Uterus (tissue), 4 donors: ENCODE data around the gene G2E3. TPM values are rescaled to one million over a fixed set of nuclear protein-coding genes. Genes with fewer than 3 reads are reported as not detected.

Experiments
- DNase-seq, 2 donors: peaks; one replicate each; pipeline ENCODE4 v3.0.0-alpha.2; 2019 to 2020
- H3K27ac ChIP-seq, 2 donors: fragments of 200-600 bp; sonication (generic); 1 replicate in 1 of 2; 2 replicates in 1 of 2; pipeline ENCODE4 v1.5.1; 2016 to 2018
- H3K27me3 ChIP-seq, 2 donors: fragments of 200-600 bp; sonication (generic); one replicate each; pipeline ENCODE4 v1.5.1; 2018 to 2019; ENCODE audit warnings: control low read depth in 1 of 2
- H3K36me3 ChIP-seq, 2 donors: fragments of 200-600 bp; sonication (generic); one replicate each; pipeline ENCODE4 v1.5.1; 2019; ENCODE audit warnings: control low read depth in 1 of 2
- H3K4me1 ChIP-seq, 2 donors: fragments of 200-600 bp; sonication (generic); one replicate each; pipeline ENCODE4 v1.5.1; 2018 to 2019; ENCODE audit warnings: control low read depth in 1 of 2
- H3K4me3 ChIP-seq, 2 donors: fragments of 200-600 bp; sonication (generic); 1 replicate in 1 of 2; 2 replicates in 1 of 2; pipeline ENCODE4 v1.5.1; 2018 to 2019; ENCODE audit warnings: mild to moderate bottlenecking in 1 of 2
- H3K9me3 ChIP-seq, 2 donors: fragments of 200-600 bp; sonication (generic); one replicate each; pipeline ENCODE4 v1.5.1; 2019; ENCODE audit warnings: control low read depth in 1 of 2
- POLR2A ChIP-seq, 2 donors: fragments of 450-650 bp; IDR thresholded peaks; one replicate each; pipeline ENCODE4 v1.6.1; 2016; ENCODE audit warnings: antibody characterized with exemption in 2 of 2, mild to moderate bottlenecking in 1 of 2, moderate library complexity in 1 of 2
- intact Hi-C: fragments of 100-400 bp; cut with DNase I; formaldehyde crosslinking; loops from one replicate; pipeline ENCODE4 v1.15.1; 2023; ENCODE audit warnings: low total_unique reads
- total RNA-seq, 4 donors: library from RNA; depleted of rRNA in 3 of 4; stranded (reverse); fragments of >200 nt in 3 of 4; gene quantifications; one replicate each; pipeline versions ENCODE4 v1.1.0 to v1.2.4, GENCODE V29; 2014 to 2023
- TF ChIP-seq, protein P1 (sequence below), 4 experiments: fragments of 200-600 bp in 2 of 4; fragments of 450-650 bp in 2 of 4; sonication (generic) in 2 of 4; IDR thresholded peaks; one replicate each; pipeline ENCODE4 v1.5.1; 2016 to 2019; ENCODE audit warnings: antibody characterized with exemption in 4 of 4, mild to moderate bottlenecking in 2 of 4, moderate library complexity in 1 of 4
- donor health status: DM: yes; HTN: yes; CAD: no.

The G2E3 gene
- total RNA-seq, 4 donors from 2014 or later: 3.1 to 48.9 (median 17.5) TPM

DNA sequence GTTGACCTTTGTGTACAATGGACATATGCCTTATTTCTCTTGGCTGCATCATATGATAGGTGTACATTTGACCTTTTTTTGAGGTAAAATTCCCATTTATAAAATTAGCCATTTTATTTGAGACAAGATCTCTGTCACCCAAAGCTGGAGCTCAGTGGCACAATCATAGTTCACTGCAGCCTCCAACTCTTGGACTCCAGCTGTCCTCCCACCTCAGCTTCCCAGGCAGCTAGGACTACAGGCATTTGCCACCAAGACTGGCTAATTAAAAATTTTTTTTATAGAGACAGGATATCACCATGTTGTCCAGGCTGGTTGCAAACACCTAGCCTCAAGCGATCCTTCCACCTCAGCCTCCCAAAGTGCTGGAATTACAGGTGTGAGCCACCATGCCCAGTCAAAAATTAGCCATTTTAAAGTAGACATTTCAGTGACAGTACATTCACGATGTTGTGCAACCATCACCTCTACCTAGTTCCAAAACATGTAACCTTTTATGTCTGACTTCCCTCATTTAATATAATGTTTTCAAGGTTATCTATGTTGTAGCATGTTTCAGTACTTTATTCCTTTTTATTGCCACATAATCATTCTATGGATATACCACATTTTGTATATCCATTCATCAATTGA is 5.4 kb downstream of the G2E3 start:
- intact Hi-C loops: no loop called here
- Histone ChIP-seq H3K27ac (no peak overlapping the region), H3K27me3 (no peaks in the 10 kb centered on the region), H3K36me3 (no peaks in the 10 kb centered on the region), H3K4me1 (peaks cover 0 to 3% of the 10 kb centered on the region in 2 donors), H3K9me3 (no peaks in the 10 kb centered on the region), H3K4me3 (no peak overlapping the region)
- DNase-seq: no peak
- TF ChIP-seq POLR2A (IDR thresholded peaks at IDR 0.05): no peak
- TF ChIP-seq, protein P1, sequence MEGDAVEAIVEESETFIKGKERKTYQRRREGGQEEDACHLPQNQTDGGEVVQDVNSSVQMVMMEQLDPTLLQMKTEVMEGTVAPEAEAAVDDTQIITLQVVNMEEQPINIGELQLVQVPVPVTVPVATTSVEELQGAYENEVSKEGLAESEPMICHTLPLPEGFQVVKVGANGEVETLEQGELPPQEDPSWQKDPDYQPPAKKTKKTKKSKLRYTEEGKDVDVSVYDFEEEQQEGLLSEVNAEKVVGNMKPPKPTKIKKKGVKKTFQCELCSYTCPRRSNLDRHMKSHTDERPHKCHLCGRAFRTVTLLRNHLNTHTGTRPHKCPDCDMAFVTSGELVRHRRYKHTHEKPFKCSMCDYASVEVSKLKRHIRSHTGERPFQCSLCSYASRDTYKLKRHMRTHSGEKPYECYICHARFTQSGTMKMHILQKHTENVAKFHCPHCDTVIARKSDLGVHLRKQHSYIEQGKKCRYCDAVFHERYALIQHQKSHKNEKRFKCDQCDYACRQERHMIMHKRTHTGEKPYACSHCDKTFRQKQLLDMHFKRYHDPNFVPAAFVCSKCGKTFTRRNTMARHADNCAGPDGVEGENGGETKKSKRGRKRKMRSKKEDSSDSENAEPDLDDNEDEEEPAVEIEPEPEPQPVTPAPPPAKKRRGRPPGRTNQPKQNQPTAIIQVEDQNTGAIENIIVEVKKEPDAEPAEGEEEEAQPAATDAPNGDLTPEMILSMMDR (IDR thresholded peaks at IDR 0.05): no peak

DNA sequence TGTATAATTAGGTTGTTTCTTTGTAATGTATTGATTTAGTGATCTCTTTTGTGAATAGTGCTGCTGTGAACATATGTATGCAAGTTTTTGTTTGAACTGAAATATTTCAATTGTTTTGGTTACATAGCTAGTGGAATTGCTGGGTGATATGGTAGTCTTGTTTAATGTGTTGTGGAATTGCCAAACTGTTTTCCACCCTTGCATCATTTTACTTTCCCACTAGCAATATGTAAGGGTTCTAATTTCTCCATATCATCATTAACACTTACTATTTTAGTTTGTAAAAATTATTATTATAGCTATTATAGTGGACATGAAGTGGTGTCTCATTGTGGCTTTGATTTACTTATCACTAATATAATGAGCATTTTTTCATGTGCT is 5.9 kb downstream of the G2E3 start:
- Histone ChIP-seq H3K4me3 (no peak overlapping the region), H3K4me1 (peaks cover 0 to 3% of the 10 kb centered on the region in 2 donors)

DNA sequence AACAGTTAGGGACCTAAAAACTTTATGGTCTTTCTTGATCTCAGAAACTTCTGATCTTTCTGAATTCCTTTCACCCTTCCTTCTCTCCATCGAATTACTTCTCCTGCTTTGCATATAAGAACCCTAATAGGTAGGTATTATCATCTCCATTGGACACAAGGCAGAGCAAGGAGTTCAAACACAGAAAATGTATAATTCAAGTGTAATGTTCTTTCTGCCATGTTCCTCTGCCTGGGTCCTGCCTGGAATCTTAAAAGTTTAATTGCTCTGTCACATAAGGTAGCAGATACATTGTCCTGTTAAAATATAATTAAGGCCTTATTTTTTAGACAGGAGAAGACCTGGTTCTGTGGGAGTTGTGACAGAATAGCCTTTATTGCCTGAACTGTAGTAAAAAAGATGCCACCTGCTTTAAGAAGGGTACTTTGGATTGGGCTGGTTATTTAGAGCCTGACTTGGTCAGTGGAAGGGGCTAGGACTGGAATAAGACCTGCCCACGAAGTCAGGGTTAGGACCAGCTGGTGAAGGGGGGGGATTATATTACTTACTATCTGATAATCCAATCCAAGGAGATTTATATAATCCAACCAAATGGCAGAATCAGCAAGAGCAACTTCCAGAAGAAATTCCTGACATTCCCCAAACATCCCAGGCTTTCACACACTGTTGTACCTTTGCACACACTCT is 10.4 kb downstream of the G2E3 start:
- no peak overlapping the region for H3K27ac ChIP-seq
- no peaks in the 10 kb centered on the region for H3K9me3 ChIP-seq
- no peak for DNase-seq
- H3K4me3 ChIP-seq: no peak overlapping the region
- TF ChIP-seq, protein P1 (IDR thresholded peaks at IDR 0.05): no peak
- no peak for TF ChIP-seq POLR2A (IDR thresholded peaks at IDR 0.05)
- H3K4me1 ChIP-seq: no peaks in the 10 kb centered on the region
- H3K27me3 ChIP-seq: no peaks in the 10 kb centered on the region
- H3K36me3 ChIP-seq: no peaks in the 10 kb centered on the region
- intact Hi-C loops: no loop called here

More for the DNA sequence above, 5.9 kb downstream of the G2E3 start:
- Histone ChIP-seq H3K27me3 (no peaks in the 10 kb centered on the region), H3K9me3 (no peaks in the 10 kb centered on the region), H3K36me3 (no peaks in the 10 kb centered on the region), H3K27ac (no peak overlapping the region)
- DNase-seq: no peak
- TF ChIP-seq, protein P1 (IDR thresholded peaks at IDR 0.05): no peak
- TF ChIP-seq POLR2A (IDR thresholded peaks at IDR 0.05): no peak
- intact Hi-C loops: no loop called here

DNA sequence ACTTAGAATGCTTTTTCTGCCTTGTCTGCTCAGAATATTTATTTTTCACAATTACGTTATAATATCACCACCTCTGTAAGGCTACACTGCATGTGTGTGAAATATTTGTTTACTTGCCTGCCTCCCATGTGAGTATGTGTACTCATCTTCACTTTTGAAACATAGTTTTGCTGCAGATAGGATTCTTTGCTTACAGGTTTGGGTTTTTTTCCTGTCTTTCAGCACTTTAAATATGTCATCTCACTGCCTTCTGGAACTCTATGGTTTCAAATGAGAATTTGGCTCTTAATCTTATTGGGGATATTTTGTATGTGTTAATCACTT is 10.9 kb downstream of the G2E3 start:
- DNase-seq: no peak
- Histone ChIP-seq H3K27me3 (no peaks in the 10 kb centered on the region), H3K9me3 (no peaks in the 10 kb centered on the region), H3K27ac (no peak overlapping the region), H3K4me1 (no peaks in the 10 kb centered on the region), H3K4me3 (no peak overlapping the region), H3K36me3 (no peaks in the 10 kb centered on the region)
- intact Hi-C loops: no loop called here
- TF ChIP-seq, protein P1 (IDR thresholded peaks at IDR 0.05): no peak
- TF ChIP-seq POLR2A (IDR thresholded peaks at IDR 0.05): no peak

DNA sequence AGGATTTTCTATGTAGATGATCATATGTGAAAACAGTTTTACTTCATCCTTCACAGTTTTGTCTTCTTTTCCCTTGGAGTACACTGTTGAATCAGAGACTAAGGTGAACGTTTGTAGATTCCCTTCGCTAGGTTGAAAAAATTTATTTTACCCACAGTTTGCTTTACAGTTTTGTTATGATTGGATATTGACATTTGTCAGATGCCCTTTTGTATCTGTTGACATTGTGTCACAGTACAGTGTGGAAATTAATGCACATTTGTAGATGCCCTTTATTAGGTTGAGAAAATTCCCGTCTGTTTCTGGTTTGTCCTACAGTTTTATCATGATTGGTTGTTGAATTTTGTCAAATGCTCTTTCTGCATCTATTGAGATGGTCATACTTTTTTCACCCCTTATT is 13.3 kb downstream of the G2E3 start:
- intact Hi-C loops: no loop called here
- TF ChIP-seq POLR2A (IDR thresholded peaks at IDR 0.05): no peak
- TF ChIP-seq, protein P1 (IDR thresholded peaks at IDR 0.05): no peak
- H3K4me3 ChIP-seq: no peak overlapping the region
- no peak for DNase-seq
- no peaks in the 10 kb centered on the region for H3K4me1 ChIP-seq
- H3K27ac ChIP-seq: no peak overlapping the region
- no peaks in the 10 kb centered on the region for H3K36me3 ChIP-seq
- no peaks in the 10 kb centered on the region for H3K9me3 ChIP-seq
- no peaks in the 10 kb centered on the region for H3K27me3 ChIP-seq
